Smooth muscle cell (in vitro differentiated cells): ENCODE data around the gene VTI1B. TPM values are rescaled to one million over a fixed set of nuclear protein-coding genes. Genes with fewer than 3 reads are reported as not detected.

Experiments
- DNase-seq: peaks from one replicate; lab custom pipeline; 2025; ENCODE audit not compliant: unreplicated experiment; lab: John Stamatoyannopoulos, UW
- H2AFZ ChIP-seq: fragments of 200-600 bp; sonication (generic); 2 replicates; pipeline ENCODE4 v1.6.0; 2016; ENCODE audit warnings: antibody characterized with exemption, low read depth, mild to moderate bottlenecking
- H3F3A ChIP-seq: fragments of 200-600 bp; sonication (generic); 2 replicates; pipeline ENCODE4 v1.6.0; 2017; ENCODE audit warnings: antibody characterized with exemption, low read depth
- H3K27ac ChIP-seq: fragments of 200-600 bp; sonication (generic); 2 replicates; pipeline ENCODE4 v1.5.1; 2016; ENCODE audit warnings: low read depth, mild to moderate bottlenecking
- H3K27me3 ChIP-seq: fragments of 200-600 bp; sonication (generic); 2 replicates; pipeline ENCODE4 v1.6.1; 2016; ENCODE audit warnings: low read depth, mild to moderate bottlenecking
- H3K36me3 ChIP-seq: fragments of 200-600 bp; sonication (generic); 2 replicates; pipeline ENCODE4 v1.5.1; 2016; ENCODE audit warnings: low read depth
- H3K4me1 ChIP-seq: fragments of 200-600 bp; sonication (generic); 2 replicates; pipeline ENCODE4 v1.5.1; 2016; ENCODE audit warnings: low read depth
- H3K4me2 ChIP-seq: fragments of 200-600 bp; sonication (generic); 2 replicates; pipeline ENCODE4 v1.6.0; 2016; ENCODE audit warnings: mild to moderate bottlenecking
- H3K4me3 ChIP-seq: fragments of 200-600 bp; sonication (generic); 2 replicates; pipeline ENCODE4 v1.5.1; 2016; ENCODE audit warnings: mild to moderate bottlenecking
- H3K79me2 ChIP-seq: fragments of 200-600 bp; sonication (generic); 2 replicates; pipeline ENCODE4 v1.6.0; 2016; ENCODE audit warnings: low read depth, mild to moderate bottlenecking
- H3K9ac ChIP-seq: fragments of 200-600 bp; sonication (generic); 2 replicates; pipeline ENCODE4 v1.6.0; 2016; ENCODE audit warnings: low read depth
- H3K9me3 ChIP-seq: fragments of 200-600 bp; sonication (generic); replicated peaks from 2 replicates; pipeline ENCODE4 v1.5.1; 2016; ENCODE audit warnings: low read depth
- H4K20me1 ChIP-seq: fragments of 200-600 bp; sonication (generic); 2 replicates; pipeline ENCODE4 v1.6.0; 2016; ENCODE audit warnings: low read depth
- WGBS: methylation state at CpG from one replicate; pipeline ENCODE4 v1.1.7; 2016; ENCODE audit warnings: low lambda C conversion rate; 5-methylcytosine and 5-hydroxymethylcytosine counted together
- polyA plus RNA-seq: library from polyadenylated mRNA; unstranded; fragments of >200 nt; fragmentation: Nextera tagmentation; extraction: Ambion mirVana; gene quantifications from 2 replicates; pipeline ENCODE4 v1.2.1, GENCODE V29; 2016
- total RNA-seq: library from RNA; depleted of rRNA; stranded (reverse); fragments of >200 nt; gene quantifications from 2 replicates; pipeline ENCODE4 v1.2.3, GENCODE V29; 2014
- TF ChIP-seq, protein P1 (sequence below): fragments of 200-600 bp; sonication (generic); IDR thresholded peaks from 2 replicates; pipeline ENCODE4 v1.5.1; 2017; ENCODE audit warnings: borderline replicate concordance, mild to moderate bottlenecking, antibody characterized with exemption; ENCODE audit not compliant: insufficient read depth, poor library complexity, severe bottlenecking

Gene VTI1B
- total and polyA plus RNA-seq, 2 experiments from 2014 or later = 33.0 to 106 TPM

DNA sequence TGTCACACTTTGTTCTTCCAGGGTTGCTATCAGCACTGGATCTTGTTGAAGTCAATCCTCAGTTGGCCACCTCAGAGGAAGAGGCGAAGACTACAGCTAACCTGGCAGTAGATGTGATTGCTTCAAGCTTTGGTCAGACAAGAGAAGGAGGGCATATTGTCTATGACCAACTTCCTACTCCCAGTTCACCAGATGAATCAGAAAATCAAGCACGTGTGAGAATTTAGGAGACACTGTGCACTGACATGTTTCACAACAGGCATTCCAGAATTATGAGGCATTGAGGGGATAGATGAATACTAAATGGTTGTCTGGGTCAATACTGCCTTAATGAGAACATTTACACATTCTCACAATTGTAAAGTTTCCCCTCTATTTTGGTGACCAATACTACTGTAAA, 23.7 kb downstream of the VTI1B start:
- Histone ChIP-seq H3F3A (no peaks in the 10 kb centered on the region), H3K9me3 (no peaks in the 10 kb centered on the region), H3K4me3 (no peak overlapping the region), H3K79me2 (no peaks in the 10 kb centered on the region), H3K4me1 (no peaks in the 10 kb centered on the region), H4K20me1 (no peaks in the 10 kb centered on the region), H3K27ac (no peak overlapping the region), H3K27me3 (no peaks in the 10 kb centered on the region), H3K4me2 (no peak overlapping the region), H3K9ac (no peak overlapping the region), H3K36me3 (peaks cover 16% of the 10 kb centered on the region), H2AFZ (no peak overlapping the region)
- TF ChIP-seq, protein P1, sequence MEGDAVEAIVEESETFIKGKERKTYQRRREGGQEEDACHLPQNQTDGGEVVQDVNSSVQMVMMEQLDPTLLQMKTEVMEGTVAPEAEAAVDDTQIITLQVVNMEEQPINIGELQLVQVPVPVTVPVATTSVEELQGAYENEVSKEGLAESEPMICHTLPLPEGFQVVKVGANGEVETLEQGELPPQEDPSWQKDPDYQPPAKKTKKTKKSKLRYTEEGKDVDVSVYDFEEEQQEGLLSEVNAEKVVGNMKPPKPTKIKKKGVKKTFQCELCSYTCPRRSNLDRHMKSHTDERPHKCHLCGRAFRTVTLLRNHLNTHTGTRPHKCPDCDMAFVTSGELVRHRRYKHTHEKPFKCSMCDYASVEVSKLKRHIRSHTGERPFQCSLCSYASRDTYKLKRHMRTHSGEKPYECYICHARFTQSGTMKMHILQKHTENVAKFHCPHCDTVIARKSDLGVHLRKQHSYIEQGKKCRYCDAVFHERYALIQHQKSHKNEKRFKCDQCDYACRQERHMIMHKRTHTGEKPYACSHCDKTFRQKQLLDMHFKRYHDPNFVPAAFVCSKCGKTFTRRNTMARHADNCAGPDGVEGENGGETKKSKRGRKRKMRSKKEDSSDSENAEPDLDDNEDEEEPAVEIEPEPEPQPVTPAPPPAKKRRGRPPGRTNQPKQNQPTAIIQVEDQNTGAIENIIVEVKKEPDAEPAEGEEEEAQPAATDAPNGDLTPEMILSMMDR = no peak
- DNase-seq = no peak
- 66% methylated on average over 2 of the region's 2 CpGs for WGBS

DNA sequence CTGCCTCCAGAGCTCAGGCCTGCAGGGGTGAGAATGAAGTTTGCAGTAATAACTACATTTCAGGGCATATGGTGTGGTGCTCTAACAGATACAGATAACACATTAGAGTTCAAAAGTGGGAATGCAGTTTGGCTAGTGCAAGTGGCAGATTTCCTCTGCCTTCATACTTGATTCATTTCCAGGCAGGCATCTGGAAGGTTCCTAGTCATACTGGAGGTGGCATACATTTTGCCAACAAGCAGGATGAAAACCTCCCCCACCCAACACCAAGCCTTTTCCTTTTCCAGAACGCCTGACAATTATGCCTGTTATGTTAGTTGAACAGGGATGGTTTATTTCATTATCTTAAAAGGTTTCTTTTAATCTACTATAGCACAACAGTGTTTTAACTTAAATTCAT, 24.3 kb downstream of the VTI1B start:
- WGBS = 100% methylated on average over 1 of the region's 1 CpG
- Histone ChIP-seq H2AFZ (no peak overlapping the region), H3K4me2 (no peak overlapping the region)

DNA sequence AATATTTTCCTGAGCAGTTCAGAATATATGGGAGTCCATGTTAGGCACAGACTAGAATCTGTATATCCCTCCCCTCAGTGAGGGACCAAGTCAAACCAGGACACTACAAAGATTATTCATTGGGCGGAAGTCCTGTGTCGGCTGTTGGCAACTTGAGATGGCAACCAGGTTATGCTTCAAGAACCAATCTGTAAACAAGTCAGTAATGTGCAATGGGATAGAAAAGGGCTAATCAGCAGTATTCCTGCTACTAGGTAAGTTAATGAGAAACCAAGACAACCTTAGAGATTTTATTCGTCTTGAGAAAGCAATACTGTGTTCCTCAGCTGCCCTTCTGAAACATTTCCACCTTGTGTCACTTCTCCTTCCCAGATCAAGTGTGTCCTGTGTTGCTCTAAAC, 28.3 kb downstream of the VTI1B start:
- Histone ChIP-seq H3K4me2 (no peak overlapping the region), H3K4me1 (no peaks in the 10 kb centered on the region), H2AFZ (no peak overlapping the region), H3K27me3 (no peaks in the 10 kb centered on the region), H3K9me3 (no peaks in the 10 kb centered on the region), H3K4me3 (no peak overlapping the region), H3K9ac (no peak overlapping the region), H3F3A (no peaks in the 10 kb centered on the region), H3K27ac (no peak overlapping the region), H4K20me1 (no peaks in the 10 kb centered on the region), H3K79me2 (no peaks in the 10 kb centered on the region), H3K36me3 (peaks cover 5% of the 10 kb centered on the region)
- WGBS = 100% methylated on average over 3 of the region's 3 CpGs
- TF ChIP-seq, protein P1 = no peak
- no peak for DNase-seq

More for the DNA sequence above, 24.3 kb downstream of the VTI1B start:
- Histone ChIP-seq H3K79me2 (no peaks in the 10 kb centered on the region), H4K20me1 (no peaks in the 10 kb centered on the region), H3K27me3 (no peaks in the 10 kb centered on the region), H3K9ac (no peak overlapping the region), H3F3A (no peaks in the 10 kb centered on the region), H3K9me3 (no peaks in the 10 kb centered on the region), H3K27ac (no peak overlapping the region), H3K4me3 (no peak overlapping the region), H3K36me3 (peaks cover 13% of the 10 kb centered on the region), H3K4me1 (no peaks in the 10 kb centered on the region)
- DNase-seq = no peak
- TF ChIP-seq, protein P1 = no peak

DNA sequence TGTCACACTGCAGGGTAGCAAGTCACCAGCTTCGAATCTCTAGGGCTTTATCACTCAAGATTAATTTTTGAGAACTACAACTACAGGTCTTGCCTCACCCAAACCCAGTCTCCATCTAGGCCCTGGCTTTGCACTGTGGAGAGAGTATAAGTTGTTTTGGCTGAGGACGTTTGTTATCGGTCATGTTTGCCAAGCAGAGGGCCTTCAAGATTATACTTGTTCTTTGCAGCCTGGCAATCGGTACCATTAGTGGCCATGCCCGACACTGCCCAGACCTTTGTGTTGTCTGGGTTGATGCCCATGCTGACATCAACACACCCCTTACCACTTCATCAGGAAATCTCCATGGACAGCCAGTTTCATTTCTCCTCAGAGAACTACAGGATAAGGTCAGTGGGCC, 29.0 kb downstream of the VTI1B start:
- no peaks in the 10 kb centered on the region for H4K20me1 ChIP-seq
- H3F3A ChIP-seq = no peaks in the 10 kb centered on the region
- H3K9ac ChIP-seq = no peak overlapping the region
- no peaks in the 10 kb centered on the region for H3K27me3 ChIP-seq
- H2AFZ ChIP-seq = no peak overlapping the region
- no peaks in the 10 kb centered on the region for H3K4me1 ChIP-seq
- TF ChIP-seq, protein P1 = no peak
- no peaks in the 10 kb centered on the region for H3K9me3 ChIP-seq
- H3K36me3 ChIP-seq = no peaks in the 10 kb centered on the region
- no peaks in the 10 kb centered on the region for H3K79me2 ChIP-seq
- no peak overlapping the region for H3K4me2 ChIP-seq
- DNase-seq = no peak
- H3K27ac ChIP-seq = no peak overlapping the region
- H3K4me3 ChIP-seq = no peak overlapping the region
- 95% methylated on average over 5 of the region's 5 CpGs for WGBS
